ENCODE measurements around the gene HMX3.

GRCh38 chr10:123136806-123137642 is 1.3 kb downstream of the HMX3 start:
- no peak for TF ChIP-seq CTCF (IDR thresholded peaks at IDR 0.05)
- TF ChIP-seq POLR2A (IDR thresholded peaks at IDR 0.05) = no peak
